C4-2B (cell line): ENCODE measurements around the gene ARID4B.

Experiments
- ZFX ChIP-seq: fragments of 450-650 bp; IDR thresholded peaks from 2 replicates; pipeline ENCODE4 v1.6.1; 2017
- TF ChIP-seq, protein P1 (sequence below): fragments of 450-650 bp; conservative IDR thresholded peaks from 2 replicates; pipeline ENCODE4 v1.5.1; 2017; ENCODE audit warnings: mild to moderate bottlenecking

DNA sequence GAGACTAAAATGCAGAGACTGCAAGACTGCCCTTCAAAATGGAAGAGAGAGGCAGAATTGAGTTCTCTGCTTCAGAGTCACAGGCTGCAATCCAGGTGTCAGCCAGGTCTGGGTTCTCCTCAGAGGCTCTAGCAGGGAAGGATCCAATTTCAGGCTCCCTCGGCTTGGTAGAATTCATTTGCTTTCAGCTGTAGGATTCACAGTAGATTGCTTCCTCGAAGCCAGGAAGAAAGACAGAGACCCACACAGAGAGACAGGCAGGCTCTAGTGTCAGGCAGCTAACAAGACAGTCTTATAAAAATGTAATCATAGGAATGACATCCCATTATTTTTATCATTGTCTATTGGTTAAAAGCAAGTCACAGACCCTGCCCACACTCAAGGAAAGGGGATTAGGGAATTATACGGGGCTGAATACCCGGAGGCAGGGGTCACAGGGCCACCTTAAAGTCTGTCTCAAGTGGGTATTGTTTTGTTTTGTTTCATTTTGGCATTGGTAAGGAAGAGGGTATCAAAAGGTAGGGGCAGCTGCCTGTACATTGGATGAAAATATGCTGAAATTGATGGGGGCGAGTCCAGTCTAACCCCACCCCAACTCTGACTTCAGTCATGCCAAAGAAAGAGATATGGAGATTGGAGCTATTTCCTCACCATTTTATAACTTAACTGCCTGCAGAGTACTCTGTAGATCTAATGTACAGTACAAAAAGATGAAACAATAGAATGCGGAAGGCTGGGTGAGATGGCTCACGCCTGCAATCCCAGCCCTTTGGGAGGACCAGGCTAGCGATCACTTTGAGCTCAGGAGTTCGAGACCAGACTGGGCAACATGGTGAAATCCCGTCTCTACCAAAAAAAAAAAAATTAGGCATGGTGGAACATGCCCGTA lies 29.8 kb upstream of the ARID4B start:
- TF ChIP-seq, protein P1, sequence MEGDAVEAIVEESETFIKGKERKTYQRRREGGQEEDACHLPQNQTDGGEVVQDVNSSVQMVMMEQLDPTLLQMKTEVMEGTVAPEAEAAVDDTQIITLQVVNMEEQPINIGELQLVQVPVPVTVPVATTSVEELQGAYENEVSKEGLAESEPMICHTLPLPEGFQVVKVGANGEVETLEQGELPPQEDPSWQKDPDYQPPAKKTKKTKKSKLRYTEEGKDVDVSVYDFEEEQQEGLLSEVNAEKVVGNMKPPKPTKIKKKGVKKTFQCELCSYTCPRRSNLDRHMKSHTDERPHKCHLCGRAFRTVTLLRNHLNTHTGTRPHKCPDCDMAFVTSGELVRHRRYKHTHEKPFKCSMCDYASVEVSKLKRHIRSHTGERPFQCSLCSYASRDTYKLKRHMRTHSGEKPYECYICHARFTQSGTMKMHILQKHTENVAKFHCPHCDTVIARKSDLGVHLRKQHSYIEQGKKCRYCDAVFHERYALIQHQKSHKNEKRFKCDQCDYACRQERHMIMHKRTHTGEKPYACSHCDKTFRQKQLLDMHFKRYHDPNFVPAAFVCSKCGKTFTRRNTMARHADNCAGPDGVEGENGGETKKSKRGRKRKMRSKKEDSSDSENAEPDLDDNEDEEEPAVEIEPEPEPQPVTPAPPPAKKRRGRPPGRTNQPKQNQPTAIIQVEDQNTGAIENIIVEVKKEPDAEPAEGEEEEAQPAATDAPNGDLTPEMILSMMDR = no peak
- no peak for TF ChIP-seq ZFX
